Measurements from ENCODE around the gene GABBR1.

The GABBR1 gene

DNA sequence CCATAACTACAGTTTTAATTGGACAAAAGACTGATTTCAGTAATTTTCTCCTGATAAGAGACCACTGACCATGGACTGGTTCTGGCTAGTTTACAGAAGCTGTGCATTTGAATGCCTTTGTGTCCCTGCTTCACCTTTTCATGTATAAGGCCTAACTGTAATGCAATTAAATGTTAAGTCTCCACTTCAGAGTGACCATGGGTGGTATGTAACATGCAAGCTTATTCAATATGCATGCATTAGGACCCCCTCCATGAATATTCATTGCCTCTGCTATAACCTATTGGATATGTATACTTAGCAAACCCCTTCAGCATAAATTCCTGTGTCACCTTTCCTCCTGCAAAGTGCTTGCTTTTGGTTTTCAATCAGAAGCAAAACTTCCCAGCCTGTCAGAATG, 75.7 kb downstream of the GABBR1 start:
- Histone ChIP-seq H3K79me2 (ENCODE audit: insufficient read depth, low read depth) (no peaks in the 10 kb centered on the region), H3K9ac (no peak overlapping the region), H2AFZ (ENCODE audit: low read depth) (no peak overlapping the region), H3K27ac (no peak overlapping the region), H3K36me3 (ENCODE audit: insufficient read depth) (no peaks in the 10 kb centered on the region), H3K4me1 (ENCODE audit: low read depth, poor library complexity, severe bottlenecking) (peaks cover 31% of the 10 kb centered on the region), H3K4me2 (no peak overlapping the region), H3K4me3 (IDR thresholded peaks at IDR 0.05; ENCODE audit: insufficient read depth, low read depth, low read length) (no peak overlapping the region), H3K27me3 (ENCODE audit: insufficient read depth, low read depth) (no peaks in the 10 kb centered on the region), H4K20me1 (ENCODE audit: insufficient read depth) (no peaks in the 10 kb centered on the region)
- TF ChIP-seq, protein P1, sequence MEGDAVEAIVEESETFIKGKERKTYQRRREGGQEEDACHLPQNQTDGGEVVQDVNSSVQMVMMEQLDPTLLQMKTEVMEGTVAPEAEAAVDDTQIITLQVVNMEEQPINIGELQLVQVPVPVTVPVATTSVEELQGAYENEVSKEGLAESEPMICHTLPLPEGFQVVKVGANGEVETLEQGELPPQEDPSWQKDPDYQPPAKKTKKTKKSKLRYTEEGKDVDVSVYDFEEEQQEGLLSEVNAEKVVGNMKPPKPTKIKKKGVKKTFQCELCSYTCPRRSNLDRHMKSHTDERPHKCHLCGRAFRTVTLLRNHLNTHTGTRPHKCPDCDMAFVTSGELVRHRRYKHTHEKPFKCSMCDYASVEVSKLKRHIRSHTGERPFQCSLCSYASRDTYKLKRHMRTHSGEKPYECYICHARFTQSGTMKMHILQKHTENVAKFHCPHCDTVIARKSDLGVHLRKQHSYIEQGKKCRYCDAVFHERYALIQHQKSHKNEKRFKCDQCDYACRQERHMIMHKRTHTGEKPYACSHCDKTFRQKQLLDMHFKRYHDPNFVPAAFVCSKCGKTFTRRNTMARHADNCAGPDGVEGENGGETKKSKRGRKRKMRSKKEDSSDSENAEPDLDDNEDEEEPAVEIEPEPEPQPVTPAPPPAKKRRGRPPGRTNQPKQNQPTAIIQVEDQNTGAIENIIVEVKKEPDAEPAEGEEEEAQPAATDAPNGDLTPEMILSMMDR (conservative IDR thresholded peaks at IDR 0.05; ENCODE audit: low read depth, low read length): no peak

DNA sequence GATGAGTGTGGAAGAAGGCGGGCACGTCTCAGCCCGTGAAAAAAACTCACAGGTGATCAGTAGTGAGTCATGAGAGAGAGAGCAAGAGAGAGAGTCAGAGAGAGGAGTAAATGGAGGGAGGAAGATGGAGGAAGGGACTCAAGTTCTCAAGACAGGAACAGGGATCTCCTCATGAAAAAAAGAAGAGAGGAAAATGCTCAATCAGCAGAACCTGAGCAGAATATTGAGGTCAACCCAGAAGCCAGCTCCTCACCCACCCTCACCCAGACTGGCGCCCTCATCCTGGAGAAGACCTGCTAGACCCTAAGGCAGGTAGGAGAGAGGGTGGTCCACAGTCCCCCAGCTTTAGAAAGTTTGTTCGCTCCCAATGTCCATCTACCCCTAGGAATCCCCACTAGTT, 78.2 kb downstream of the GABBR1 start:
- Histone ChIP-seq H3K27me3 (ENCODE audit: insufficient read depth, low read depth) (no peaks in the 10 kb centered on the region), H4K20me1 (ENCODE audit: insufficient read depth) (no peaks in the 10 kb centered on the region), H3K36me3 (ENCODE audit: insufficient read depth) (no peaks in the 10 kb centered on the region), H3K4me3 (IDR thresholded peaks at IDR 0.05; ENCODE audit: insufficient read depth, low read depth, low read length) (no peak overlapping the region), H3K4me2 (no peak overlapping the region), H2AFZ (ENCODE audit: low read depth) (no peak overlapping the region), H3K9ac (no peak overlapping the region), H3K27ac (no peak overlapping the region), H3K4me1 (ENCODE audit: low read depth, poor library complexity, severe bottlenecking) (peaks cover 9% of the 10 kb centered on the region), H3K79me2 (ENCODE audit: insufficient read depth, low read depth) (no peaks in the 10 kb centered on the region)
- TF ChIP-seq, protein P1 (conservative IDR thresholded peaks at IDR 0.05; ENCODE audit: low read depth, low read length): no peak

DNA sequence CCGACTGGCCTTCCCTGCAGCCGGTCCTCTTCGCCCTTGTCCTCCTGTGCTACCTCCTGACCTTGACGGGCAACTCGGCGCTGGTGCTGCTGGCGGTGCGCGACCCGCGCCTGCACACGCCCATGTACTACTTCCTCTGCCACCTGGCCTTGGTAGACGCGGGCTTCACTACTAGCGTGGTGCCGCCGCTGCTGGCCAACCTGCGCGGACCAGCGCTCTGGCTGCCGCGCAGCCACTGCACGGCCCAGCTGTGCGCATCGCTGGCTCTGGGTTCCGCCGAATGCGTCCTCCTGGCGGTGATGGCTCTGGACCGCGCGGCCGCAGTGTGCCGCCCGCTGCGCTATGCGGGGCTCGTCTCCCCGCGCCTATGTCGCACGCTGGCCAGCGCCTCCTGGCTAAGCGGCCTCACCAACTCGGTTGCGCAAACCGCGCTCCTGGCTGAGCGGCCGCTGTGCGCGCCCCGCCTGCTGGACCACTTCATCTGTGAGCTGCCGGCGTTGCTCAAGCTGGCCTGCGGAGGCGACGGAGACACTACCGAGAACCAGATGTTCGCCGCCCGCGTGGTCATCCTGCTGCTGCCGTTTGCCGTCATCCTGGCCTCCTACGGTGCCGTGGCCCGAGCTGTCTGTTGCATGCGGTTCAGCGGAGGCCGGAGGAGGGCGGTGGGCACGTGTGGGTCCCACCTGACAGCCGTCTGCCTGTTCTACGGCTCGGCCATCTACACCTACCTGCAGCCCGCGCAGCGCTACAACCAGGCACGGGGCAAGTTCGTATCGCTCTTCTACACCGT, 79.5 kb downstream of the GABBR1 start:
- Histone ChIP-seq H3K27me3 (ENCODE audit: insufficient read depth, low read depth) (no peaks in the 10 kb centered on the region), H4K20me1 (ENCODE audit: insufficient read depth) (no peaks in the 10 kb centered on the region), H3K4me3 (IDR thresholded peaks at IDR 0.05; ENCODE audit: insufficient read depth, low read depth, low read length) (no peak overlapping the region), H3K79me2 (ENCODE audit: insufficient read depth, low read depth) (no peaks in the 10 kb centered on the region), H3K4me1 (ENCODE audit: low read depth, poor library complexity, severe bottlenecking) (no peaks in the 10 kb centered on the region), H3K4me2 (no peak overlapping the region), H3K27ac (no peak overlapping the region), H3K9ac (no peak overlapping the region), H3K36me3 (ENCODE audit: insufficient read depth) (no peaks in the 10 kb centered on the region), H2AFZ (ENCODE audit: low read depth) (no peak overlapping the region)
- TF ChIP-seq, protein P1 (conservative IDR thresholded peaks at IDR 0.05; ENCODE audit: low read depth, low read length): no peak

DNA sequence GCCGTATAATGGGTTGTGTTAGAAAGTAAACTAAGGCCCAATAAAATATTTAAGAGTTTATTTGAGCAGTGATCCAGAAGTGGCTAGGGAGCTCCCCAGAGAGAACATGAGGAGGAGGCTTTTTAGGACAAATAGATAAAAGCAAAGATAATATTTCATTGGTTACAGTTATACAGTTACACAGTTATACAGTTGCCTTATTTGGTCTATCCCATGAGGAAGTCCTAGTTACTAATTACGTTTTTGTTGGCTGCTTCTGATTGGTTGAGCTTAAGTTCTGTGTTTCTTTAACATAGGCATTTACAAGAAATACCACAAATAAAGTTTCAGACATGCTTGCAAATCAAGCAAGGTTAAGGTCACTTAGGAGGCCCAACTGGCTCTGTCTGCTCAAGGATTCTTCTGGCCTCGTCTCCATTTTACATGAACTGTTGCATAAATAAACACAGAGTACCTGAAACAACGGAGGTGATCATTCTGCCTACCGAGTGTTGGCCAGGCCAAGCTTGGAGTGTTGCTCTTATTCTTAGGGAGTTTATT, 80.4 kb downstream of the GABBR1 start:
- Histone ChIP-seq H3K27ac (no peak overlapping the region), H4K20me1 (ENCODE audit: insufficient read depth) (no peaks in the 10 kb centered on the region), H3K9ac (no peak overlapping the region), H3K36me3 (ENCODE audit: insufficient read depth) (no peaks in the 10 kb centered on the region), H3K27me3 (ENCODE audit: insufficient read depth, low read depth) (no peaks in the 10 kb centered on the region), H3K4me2 (no peak overlapping the region), H3K4me3 (IDR thresholded peaks at IDR 0.05; ENCODE audit: insufficient read depth, low read depth, low read length) (no peak overlapping the region), H3K79me2 (ENCODE audit: insufficient read depth, low read depth) (no peaks in the 10 kb centered on the region), H2AFZ (ENCODE audit: low read depth) (no peak overlapping the region), H3K4me1 (ENCODE audit: low read depth, poor library complexity, severe bottlenecking) (no peaks in the 10 kb centered on the region)
- TF ChIP-seq, protein P1 (conservative IDR thresholded peaks at IDR 0.05; ENCODE audit: low read depth, low read length): no peak

Measured in KMS-11 (cell line).